HCEC 1CT (cell line): ENCODE measurements around the gene SLC26A8.
A peak's percentile ranks its signal among the peaks of the same experiment; 100 is the strongest.
"Not testable (repeated sequence)": the region's sequence is repeated elsewhere in the genome, so short reads cannot be mapped to it uniquely, and the experiment has no call there.

Source experiments
- DNase-seq: peaks from one replicate; pipeline ENCODE4 v3.0.0-alpha.2; 2017

Gene SLC26A8

DNA sequence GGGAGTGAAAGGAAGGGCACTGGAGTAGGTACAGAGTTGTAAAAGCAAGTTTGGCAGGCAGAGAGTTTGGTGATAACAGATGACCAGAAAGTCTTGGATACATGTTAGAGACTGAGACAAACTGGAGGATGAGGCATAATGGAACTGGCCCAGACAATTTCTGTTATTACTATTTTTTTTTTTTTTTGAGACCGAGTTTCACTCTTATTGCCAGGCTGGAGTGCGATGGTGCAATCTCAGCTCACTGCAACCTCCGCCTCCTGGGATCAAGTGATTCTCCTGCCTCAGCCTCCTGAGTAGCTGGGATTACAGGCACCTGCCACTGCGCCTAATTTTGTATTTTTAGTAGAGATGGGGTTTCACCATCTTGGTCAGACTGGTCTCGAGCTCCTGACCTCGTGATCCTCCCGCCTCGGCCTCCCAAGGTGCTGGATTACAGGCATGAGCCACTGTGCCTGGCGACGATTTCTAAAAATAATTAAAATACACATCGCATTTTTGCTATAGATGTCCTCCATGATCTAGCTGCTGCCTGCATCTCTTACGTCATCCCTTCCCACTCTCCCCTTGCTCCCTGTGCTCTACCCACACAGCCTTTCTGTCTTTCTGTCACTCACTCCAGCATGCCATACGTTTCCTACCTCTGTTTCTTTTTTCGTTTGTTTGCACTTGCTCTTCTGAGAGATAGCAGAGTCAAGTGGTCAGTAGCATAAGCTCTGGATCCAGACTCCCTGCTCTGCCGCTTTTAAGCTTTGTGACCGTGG is 26.7 kb upstream of the SLC26A8 start:
- DNase-seq: no peak

DNA sequence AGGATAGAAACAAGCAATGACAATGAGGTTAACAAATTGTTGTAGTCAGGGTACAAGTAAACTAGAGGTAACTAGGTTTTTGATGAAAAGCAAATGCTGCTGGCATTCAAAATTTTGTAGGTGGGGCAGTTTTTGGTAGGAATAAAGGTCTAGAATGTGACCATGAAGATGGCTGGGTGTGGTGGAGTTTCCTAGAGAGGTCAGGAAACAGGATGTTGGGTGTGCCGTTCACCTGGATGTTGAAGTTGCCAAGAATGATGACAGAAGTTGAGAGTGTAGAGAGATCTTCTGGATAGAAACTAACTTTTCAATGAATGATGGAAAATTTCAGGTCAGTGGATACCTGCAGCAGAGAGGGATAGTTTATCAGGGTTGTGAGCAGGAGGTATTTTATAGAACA is 25.9 kb upstream of the SLC26A8 start:
- no peak for DNase-seq

DNA sequence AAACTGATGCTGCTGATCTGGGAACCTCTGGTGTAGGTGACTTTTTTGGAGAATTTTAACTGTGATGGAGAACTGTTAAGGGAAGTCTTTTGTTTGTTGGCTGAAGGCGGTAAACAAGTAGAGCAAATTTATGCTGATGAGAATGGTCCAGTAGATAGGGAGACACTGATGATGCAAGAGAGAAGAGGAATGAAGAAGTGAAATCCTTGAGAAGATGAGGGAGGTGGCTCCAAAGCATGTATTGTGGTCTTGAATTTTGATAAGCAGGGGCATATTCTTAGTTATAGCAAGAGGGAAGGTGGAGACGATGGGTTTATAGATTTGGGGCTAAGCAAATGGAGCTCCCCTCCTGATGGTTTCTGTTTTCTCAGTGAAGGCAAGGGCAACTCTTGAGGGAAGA is 25.1 kb upstream of the SLC26A8 start:
- no peak for DNase-seq

GRCh38 chr6:36042618-36043260 is 18.3 kb upstream of the SLC26A8 start:
- no peak for DNase-seq

DNA sequence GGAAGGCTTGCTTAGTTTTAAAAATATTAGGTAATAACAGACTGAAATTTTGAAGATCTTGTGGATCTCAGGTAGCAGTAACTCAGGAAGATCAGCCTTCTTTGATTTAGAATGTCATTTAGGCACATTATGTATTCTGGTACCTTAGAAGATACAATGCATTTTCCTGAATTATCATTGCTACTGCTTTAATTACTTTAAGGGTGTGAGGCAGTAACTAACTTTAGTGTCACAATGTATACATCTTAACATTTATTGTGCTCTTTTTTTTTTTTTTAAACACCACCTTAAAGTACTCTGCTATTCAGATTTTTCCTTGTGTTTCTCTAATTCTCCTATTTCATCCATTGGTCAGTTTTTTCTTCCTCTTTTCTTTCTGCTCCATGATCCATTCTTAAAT is 16.5 kb upstream of the SLC26A8 start:
- DNase-seq: no peak

DNA sequence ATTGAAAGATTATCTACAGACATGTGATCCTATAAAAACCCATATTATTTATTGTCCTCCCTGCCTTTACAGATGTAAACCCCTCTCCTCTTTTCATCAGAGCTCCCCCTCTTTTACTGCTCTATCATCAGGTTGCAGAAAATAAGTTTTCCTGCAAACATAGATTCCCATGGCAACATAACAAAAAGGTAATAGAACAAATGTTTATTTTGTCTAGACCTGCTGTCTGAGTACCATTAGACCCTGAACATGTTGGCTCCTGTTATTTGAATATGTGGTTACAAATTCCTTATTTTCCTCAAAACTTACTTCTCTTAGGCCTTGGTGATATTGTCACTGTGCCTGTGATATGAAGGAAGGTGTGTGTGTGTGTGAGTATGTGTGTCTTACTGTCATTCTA is 14.7 kb upstream of the SLC26A8 start:
- DNase-seq: no peak

DNA sequence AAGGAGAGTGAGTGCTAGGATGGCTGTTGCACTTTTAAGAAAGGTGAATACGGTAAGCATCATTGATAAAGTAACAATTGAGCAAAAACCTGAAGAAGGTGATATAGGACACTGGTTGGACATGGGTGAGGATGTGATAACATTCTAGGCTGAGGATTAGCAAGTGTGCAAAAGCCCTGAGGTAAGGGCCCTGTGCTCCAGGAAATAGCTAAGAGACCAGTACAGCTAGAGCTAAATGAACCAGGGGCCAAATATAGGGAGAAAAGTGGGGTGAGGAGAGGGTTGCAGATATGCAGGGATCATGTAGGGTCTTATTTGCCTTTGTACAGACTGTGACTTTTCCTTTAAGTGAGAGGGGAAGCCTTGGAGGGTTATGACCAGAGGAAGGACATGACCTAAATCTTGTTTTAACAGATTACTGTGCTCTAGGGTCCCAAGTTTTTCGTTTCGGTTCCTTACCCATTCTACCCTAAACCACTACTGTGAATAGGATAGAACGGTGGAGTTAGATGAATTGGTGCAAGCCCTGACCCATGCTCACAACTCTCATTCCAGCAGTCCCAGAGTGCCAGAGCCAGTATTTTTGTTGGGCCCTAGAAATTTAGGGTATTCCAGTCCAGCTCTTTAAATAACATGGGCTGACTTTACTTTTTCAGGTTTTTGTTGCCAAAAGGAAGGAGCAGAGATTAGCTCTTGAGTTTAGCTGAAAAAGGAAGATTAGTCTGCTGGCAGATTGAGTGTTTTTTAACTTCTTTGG is 13.9 kb upstream of the SLC26A8 start:
- DNase-seq: no peak

GRCh38 chr6:36035225-36035624 is 10.8 kb upstream of the SLC26A8 start:
- DNase-seq: peak; percentile 7

DNA sequence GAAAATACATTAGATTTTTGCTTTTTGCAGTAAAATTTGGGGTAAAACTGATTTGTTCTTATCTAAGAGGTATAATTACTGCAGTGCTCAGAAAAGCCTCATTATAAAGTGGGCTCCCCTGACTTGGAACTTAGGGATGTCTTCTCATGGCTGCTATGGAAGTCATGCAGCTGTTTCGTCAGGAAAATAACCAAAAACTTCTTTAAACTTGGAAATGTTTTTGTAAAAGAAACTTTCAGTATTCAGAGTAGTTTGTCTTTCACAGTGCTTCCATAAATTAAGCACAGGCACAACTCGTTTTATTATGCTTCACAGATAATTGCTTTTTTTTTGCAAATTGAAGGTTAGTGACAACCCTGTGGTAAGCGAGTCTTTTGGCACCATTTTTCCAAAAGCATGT is 10.0 kb upstream of the SLC26A8 start:
- no peak for DNase-seq

DNA sequence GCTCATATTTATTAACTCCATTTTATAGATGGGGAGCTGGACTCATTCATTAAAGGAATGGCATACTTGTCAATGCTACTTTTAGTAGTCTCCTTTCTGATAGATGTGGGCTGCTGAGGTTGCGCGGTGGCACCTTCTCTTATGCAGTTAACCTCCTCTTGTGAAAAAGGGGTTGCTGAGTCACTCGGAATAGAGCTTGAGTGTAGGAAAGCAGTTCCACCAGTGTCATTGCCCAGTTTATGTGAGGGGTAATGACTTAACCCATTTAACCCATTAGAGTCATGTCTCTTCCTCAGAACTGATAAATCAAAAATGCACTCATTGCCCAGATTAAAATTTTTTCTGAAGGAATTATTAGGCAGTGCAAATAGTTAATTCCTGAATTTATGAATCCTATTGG is 9.5 kb upstream of the SLC26A8 start:
- DNase-seq: no peak

GRCh38 chr6:36033144-36033543 is 8.7 kb upstream of the SLC26A8 start:
- DNase-seq: not testable (repeated sequence)

DNA sequence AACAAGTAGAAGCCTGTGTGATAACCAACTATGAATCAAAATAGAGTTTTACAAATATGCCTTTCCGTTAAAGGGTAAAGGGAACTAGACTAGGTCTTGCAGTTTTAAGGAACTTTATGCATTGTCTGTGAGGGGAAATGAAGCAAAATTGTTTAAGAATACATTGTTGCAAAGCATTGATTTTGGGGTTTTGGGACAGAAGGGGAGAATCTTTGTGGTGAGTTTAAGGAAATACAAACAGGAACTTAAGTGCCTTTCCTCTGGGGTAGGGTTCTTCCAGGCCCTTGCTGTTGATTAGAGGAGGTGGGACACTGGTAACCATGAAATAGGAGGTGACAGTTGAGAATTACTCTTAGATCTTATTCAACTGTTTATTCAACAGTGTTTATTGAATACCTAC is 7.8 kb upstream of the SLC26A8 start:
- no peak for DNase-seq

DNA sequence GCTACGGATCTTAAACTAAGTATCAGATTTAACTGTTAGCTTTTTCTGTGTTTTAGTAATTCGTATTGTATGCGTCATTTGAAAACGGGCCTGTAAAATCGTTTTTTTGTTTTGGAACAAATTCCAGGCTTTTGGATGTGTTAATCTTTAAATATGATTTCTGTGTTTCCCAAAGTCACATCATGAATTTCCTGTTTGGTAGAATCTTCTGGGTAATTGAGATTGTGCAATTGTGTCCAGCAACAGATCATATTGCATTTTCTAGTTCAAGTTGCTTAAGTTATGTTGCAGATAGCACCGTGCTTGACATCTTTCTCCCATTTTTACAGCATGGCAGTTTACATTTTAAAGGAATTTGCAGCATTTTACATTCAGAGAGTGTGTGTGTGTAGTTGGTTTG is 5.0 kb upstream of the SLC26A8 start:
- peak; percentile 79 for DNase-seq

DNA sequence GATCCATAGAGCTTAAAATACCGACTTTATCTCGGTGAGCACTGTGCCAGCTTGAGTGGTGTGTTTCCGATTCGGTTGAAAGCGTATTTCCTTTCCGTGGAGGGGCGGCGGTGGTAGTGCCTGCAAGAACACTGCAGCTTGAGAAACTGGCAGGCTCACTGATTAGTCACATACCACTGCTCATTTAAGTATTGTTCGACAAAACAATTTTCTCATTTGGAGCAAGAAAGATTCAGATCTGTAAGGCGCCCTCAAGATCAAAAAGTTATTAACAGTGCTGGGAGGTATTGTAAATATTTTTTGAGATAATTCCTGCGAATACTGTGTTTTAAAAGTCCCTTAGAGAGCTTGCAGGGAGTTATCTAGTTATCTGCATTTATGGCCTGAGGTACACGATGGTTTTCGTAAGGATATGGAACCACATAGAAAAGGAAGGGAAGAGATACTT is 4.5 kb upstream of the SLC26A8 start:
- DNase-seq: peak; percentile 72

DNA sequence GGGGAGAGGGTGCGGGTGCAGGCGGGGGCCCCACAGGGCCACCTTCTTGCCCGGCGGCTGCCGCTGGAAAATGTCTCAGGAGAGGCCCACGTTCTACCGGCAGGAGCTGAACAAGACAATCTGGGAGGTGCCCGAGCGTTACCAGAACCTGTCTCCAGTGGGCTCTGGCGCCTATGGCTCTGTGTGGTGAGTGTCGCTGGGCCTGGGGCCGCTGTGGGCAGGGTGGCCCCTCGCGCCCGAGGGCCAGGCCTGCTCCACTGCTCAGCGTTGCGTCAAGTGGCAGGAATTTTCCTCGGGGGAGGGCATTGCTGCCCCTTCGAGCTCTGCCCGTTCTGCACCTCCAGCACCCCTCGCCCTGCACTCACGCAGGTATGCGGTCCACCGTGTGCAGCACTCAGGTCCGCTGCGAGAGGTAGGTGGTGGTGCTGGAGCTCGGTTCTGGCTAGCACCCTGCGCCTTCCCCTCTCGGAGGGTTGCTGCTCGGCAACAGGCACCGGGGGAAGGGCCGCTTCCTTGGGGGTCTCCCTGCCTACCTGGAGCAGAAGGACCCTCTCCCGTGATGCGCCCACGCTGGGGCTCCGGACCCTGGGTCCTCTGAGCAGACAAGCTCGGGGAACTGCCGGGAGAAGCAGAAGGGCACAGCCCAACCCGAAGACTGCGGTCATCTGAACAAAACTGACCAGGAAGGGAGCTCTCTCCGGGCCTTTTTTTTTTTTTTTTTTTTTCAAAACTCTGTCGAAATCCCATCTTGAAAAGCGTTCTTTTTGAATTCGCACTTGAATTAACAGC is 3.8 kb upstream of the SLC26A8 start:
- DNase-seq: peak; percentile 11

GRCh38 chr6:36027501-36028087 is 3.2 kb upstream of the SLC26A8 start, which contains the start of gene MAPK14:
Gene MAPK14, plus strand, starts transcription at chr6:36027808. Its CDS starts 350 bp downstream, at chr6:36028158.
- DNase-seq: peak; percentile 99

DNA sequence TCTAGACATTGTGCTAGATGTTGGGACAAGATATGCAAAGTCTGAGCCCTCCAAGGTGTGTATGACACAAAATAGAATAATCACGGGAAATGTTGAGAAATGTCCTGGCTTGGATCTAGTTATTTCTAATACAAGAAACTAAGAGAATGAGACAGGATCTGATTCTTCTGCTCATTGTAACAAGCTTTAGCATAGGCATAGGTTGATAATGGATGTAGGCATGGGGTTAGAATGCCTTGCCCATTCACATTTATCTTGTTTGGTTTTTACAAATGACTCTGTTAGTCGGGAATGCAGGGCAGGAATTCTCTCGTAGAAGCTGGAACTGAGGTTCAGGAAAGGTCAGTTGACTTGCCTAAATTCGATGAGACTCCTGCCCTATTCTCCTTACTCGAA is 1.5 kb upstream of the SLC26A8 start:
- DNase-seq: peak; percentile 63

GRCh38 chr6:36025260-36025931 is 955 bp upstream of the SLC26A8 start:
- DNase-seq: peak; percentile 27

GRCh38 chr6:36020154-36020553 is 4.3 kb downstream of the SLC26A8 start:
- no peak for DNase-seq

- DNase-seq: no peak
These were observed 5.3 kb downstream of the SLC26A8 start for GRCh38 chr6:36019167-36019566.

DNA sequence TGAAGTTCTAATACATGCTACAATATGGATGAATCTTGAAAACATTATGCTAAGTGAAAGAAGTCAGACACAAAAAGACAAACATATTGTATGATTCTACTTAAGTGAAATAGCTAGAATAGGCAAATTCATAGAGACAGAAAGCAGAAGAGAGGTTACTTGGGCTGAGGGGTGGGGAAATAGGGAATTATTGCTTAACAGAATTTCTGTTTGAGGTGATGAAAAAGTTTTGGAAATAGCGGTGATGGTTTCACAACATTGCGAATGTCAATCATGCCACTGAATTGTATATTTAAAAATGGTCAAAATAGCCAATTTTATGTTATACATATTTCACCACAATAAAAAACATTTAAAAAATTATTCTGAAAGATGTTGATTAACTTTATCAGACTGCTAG is 6.1 kb downstream of the SLC26A8 start:
- DNase-seq: no peak

DNA sequence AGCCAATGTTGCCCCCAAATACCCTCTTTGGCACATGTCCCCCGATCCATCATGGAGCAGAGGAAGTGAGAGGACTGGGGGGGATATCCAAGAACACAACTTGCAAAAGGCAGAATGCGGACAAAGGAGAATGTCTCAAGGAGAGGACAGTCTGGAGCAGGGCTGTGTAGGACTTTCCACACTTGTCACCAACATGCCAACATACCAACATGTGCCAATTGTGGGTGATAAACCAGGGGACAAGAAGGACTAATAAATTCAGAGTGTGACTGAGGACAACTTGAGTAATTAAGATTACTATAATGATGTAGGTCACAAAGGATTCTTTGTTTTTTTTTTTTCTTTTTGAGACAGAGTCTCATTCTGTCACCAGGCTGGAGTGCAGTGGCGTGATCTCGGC is 8.8 kb downstream of the SLC26A8 start:
- DNase-seq: no peak
